ENCODE measurements around the gene MEN1.
A peak's percentile ranks its signal among the peaks of the same experiment; 100 is the strongest.
"Not testable (repeated sequence)": the region's sequence is repeated elsewhere in the genome, so short reads cannot be mapped to it uniquely, and the experiment has no call there.

Gene MEN1

DNA sequence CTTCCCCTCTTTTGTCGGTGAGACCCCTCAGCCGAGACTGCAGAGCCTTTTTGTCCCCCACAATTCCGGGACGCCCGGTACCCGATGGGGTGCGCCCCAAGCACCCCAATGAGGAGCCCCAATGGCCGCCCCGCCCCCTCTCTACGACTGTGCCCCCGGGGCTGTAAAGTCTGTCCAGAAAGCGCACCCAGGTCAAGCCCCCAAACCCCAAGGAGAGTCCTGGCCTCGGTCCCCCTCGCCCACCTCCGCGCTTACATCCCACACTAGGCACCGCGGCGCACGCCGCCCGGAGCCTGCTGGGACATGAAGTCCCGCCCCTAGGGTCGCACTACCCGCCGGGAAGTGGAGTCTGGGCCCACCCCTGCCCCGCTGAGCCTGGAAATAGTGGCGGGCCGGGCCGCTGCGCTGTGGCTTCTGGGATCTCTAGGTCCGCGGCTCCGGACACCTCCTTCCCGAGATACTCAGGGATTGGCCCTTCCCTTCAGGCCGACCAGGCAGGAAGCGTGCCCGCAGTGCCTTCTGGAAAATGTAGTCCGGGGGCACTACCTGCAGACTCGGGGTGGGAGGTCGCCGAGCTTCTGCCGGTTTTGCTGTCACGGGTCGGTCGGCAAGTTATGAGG is at the start of gene MEN1:
Gene MEN1 (minus strand): TSS at position 281 of the 620 bp plus-strand sequence. CDS start 442 bp downstream, outside the sequence.
- peak; percentile 84 for DNase-seq

DNA sequence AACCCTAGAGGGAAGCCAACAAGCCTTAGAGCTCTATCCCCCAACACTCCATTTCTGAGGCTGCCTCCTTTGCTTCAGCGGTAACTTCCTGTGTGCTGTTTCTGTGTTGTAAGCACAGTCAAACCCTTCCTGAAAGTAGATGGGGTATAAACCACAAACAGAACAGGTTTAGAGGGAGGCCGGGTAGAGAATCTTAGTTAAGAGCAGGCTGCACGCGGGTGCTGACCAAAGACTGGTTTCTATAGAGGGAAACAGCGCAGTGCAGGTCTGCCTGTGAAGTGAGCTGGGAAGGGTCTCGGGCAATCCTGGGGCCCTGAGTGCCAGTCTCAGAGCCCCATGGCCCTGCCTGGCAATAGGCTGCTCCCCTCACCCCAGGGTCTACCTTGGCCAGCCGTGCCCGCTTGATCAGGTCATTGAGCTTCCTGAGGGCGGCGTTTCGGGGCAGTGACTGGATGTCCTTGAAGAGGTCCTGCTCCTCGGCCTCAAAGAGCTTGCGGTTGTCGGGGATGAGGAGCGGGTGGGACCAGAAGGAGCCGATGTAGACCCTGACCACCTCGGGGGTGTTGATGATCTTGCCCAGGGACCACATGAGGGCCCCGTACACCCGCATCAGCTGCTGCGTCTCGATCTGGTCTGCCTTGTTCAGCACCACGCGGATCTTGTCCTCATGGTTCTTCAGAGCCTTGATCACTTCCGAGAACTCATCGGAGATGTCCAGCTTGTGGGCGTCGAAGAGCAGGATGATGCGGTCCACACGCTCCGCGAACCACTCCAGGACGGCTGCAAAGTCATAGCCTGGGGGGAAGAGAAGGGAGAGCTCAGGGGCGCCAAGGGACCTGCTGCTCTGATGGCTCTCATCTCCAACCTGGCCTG is 49.4 kb upstream of the MEN1 start:
- peak; percentile 58 for DNase-seq

DNA sequence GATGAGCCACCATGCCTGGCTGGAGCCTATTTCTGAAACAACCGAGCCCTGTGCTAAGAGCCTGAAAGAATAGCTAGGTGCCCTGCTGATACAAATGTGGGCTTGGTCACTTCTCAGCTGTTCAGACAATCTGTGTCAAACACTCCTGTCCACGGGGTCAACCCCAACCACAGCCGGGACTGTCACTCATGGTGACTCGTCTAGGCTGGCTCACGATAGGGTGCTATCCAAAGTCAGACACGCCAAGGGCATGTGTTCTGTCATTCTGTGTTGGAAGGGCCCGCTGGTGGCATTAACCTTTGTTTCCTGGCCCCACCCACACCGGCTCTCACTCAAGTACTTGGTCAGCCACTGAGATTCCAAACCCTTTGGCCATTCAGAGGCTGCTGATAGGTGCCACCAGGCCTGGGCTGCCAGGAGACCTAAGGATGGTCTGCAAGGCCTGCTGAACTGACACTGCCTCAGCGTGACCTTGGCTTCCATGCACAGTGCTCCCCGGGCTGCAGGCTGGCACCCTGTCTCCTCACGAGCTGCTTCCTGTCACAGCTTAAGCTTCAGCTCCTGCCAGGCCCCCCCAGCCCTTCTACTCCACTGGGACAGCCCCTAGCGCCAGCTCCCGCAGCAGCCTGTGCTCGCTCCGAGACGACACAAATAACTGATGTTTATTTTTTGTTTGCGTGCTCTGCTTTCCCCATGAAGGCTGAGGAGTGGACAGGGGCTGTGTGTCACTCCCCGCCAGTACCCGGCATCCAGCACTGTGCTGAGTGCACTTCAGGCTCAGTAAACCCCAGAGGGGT is 48.3 kb upstream of the MEN1 start:
- peak; percentile 64 for DNase-seq

DNA sequence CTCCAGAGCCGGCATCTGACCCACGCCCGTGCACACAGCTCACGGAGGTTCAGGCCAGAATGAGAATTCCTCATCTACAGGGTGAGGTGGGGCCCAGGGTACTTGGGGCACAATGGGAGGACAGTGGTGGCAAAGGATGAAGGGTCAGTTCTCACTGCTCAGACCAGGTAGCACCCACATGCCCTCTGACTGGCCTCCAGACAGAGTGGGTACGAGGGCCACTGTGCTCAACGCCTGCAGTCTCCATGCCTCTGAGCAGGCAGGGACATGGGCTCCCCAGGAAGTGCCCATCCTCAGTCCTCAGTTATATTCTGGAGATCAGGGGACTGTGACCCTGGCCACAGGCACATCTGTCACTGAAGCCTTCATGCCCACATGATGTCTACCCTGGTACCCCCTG is 47.1 kb upstream of the MEN1 start:
- DNase-seq = no peak

DNA sequence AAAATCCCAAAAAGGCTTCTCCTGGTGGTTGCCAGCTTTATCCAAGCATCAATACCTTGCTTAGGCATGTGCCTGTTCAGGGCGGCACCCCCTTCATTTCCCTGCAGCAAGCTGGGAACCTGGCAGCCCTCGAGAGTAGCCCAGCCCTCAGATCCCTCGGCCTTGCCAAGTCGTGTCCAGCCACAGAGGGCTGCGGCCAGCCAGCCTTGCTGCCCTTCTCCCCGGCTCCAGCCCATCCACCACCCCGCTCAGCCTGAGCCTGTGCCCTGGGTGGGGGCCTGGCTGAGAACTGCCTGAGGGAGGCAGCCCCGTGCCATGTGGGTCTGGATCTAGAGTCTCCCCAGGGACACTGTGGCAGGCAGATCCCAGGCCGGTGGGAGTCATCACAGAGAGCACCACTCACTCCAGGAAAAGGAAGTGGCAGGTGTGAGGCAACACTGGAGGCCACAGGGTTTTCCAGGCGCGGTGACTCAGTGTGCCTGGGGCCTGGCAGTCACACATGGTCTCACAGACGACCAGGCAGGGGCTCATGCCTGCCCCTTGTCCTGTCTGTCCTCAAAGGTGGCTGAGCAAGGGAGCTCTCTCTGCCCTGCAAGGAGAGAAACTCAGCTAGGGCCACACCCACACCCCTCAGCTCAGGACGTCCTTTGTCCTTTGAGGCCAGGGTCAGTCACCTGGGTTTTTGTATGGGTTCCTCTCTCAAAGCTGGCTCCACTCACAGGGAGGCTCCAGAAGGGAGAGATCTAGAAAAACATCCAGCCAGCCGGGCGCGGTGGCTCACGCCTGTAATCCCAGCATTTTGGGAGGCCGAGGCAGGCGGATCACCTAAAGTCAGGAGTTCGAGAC is 46.3 kb upstream of the MEN1 start:
- peak; percentile 50 for DNase-seq

DNA sequence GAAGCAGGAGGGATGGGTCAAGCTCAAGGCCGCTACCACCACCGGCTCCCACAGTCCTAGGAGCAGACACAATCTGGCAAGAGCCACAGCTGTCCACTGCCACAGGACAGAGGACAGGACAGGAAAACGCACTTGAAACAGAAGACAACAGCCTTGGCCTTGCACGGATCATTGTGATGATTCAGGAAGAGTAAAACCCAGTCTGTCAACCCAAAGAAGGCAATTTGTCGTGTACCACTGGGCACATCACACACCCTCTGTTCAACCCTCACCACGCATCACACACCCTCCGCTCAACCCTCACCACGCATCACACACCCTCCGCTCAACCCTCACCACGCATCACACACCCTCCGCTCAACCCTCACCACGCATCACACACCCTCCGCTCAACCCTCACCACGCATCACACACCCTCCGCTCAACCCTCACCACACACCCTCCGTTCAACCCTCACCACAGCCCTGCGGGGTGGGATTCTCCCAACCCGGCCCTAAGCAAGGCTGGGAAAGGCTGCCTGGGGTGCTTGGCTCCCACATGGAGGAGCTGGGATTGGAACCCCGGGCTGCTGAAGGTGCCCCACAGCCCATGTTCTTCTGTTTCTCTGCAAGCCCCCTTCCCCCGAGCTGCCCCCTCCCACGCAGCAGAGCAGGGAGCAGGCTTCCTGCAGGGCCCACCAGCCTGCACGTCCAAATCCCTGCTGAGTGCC is 45.4 kb upstream of the MEN1 start:
- DNase-seq = no peak

DNA sequence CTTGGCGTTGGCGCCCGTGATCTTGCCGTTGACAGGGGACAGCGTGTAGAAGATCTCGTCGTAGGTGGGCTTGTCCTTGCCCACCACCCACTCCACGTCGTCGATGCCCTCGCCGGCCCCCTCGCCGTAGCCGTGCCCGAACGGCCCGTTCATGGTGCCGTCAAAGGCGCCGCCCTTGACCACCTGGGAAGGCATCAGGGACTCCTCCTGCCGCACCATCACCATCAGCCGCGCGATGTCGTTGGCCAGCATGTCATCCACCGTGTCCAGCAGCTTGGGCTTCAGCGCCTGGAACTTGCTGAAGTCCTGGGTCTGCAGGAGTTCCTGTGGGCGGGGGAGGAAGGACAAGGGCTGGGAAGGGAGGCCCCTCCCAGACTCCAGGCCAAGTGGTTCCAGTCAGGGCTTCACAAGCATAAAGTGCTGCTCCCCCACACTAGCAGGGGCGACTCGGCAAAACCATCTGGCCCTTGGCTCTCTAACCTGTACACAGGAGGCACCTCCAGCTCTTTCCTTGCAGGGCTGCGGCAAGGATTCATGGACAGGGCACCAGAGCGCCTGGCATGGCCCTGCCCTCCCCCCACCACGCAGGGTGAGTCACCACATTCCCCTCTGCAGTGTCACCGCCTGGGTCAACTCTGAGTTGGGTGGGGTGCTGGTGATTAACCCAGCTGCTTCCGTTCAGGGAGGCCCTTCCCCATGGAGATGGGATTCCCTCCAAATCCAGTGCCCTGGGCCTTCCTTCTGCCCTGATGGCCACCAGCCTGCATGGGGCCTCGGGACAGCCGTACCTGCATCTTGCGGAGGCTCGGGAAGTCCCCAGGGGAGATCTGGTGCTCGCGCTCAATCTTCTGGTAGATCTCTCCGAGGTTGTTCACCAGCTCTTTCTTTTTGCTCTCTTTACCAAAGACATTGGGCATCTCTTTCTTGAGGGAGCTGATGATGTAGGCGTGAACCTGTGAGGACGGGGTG is 44.5 kb upstream of the MEN1 start:
- peak; percentile 65 for DNase-seq

DNA sequence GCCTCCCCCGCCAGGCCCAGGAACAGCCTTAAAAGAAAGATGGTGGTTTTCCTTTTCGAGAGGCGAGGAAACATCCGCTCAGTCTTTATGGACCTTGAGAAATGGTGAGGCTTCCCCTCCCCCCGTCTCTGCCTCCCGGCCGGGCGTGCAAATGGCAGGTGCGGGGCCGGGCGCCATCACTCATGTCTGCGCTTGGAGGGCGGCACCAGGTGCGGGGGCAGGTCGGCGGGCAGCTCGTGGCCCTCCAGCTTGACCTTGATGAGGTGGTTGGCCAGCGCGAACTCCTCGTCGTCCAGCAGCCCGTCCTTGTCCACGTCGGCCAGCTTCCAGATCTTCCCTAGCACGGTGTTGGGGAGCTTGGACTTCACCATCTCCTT is 43.8 kb upstream of the MEN1 start:
- DNase-seq = no peak

DNA sequence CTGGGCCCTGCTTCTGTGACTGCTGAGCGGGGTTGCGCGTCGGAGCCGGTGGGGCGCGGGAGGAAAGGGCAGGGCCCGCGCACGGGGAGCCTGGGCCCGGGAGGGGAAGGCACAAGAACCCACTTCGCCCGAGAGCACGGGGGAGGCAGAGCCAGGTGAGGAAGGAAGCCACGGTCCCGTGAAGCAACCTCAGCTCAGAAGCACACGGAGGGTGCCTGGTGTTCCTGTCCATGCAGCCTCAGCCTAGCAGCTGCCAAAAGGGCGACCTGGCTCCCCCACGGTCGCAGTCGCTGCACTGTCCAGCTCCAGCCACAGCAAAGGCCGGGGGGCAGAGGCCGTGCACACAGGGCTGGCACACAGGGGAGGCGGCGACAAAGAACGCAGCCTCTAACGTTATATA is 43.4 kb upstream of the MEN1 start:
- DNase-seq = no peak

DNA sequence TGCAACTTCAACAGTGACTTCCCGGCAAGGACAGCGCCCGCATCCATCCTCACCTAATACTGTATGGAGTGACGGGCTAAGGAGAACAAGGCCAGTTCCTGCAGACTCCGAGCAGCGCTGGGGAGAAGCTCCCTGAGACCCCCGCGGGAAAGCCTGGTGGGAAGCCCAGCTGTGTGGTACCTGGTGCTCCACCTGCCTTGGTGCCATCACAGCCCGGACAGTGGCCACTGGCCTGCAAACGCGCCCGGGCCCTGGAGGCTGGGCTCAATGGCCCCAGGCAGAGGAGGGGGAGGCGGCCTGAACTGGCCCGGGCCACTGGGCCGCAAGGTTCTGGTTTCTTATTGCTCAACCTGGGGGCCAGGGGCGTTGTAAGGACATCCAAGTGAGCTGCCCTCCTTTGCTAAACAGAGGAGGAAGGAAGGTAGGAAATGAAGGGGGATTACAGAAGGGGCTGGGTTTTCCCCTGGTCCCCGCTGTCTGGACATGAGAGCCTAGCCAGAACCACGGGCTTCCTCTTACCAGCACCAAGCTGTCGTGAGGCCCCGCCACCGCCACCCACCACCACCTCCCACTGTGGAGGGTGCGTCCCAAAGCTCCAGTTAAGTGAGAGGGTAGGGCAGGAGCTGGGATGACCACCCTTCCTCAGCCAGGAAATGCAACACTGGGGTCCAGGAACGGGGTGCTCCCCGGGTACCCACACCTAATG is 42.6 kb upstream of the MEN1 start:
- DNase-seq = no peak

DNA sequence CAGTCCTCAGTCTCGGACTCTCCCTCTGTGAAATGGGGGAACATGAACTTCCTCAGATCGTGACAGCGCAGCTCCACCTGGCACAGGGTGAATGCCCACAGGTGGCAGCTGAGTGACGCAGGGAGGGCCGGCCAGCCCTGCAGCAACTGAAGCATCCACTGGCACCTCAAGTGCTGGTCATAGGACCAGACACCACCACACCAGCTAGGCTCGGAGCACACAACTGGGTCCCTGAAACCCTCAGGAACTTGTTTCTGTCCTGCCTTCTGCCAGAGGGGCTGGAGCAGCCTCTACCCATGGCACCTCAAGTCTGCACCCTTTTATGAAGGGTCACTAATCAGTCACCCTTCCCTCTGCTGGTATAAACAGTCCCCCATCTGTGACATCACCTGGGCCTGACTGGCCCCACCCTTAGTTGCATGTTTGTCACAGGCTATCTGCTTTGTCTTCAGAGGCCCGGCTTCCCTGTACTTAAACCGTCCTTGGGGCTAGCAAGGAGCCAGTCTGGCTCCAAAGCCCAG is 41.5 kb upstream of the MEN1 start:
- DNase-seq = no peak

DNA sequence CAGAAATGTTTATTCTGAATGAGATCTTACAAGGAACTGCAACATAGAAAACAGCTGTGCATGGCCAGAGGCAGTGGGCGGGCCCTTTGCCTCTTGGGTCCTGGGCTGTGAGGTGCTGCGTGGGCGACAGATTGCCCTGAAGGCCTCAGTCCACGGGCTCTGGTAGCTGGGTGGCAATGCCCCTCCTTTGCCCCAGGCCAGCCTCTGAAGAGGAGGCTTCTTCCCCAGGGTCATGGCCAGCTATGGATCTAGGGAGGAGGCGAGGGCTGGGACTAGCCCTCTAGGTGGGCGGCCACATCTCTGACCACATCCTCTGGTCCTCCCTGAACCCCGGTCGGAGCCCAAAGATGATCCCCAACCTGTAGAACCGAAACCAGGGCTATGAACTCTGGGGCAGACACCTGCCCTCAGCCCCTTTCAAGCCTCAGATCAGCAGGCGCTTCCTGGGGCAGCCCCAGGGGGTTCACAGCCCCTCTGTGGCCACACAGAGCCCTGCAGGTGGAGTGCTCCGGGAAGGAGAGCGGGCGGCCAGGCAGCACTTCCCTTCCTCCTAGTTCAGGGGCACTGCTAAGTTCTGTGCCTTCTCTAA is 40.7 kb upstream of the MEN1 start:
- DNase-seq = peak; percentile 50

DNA sequence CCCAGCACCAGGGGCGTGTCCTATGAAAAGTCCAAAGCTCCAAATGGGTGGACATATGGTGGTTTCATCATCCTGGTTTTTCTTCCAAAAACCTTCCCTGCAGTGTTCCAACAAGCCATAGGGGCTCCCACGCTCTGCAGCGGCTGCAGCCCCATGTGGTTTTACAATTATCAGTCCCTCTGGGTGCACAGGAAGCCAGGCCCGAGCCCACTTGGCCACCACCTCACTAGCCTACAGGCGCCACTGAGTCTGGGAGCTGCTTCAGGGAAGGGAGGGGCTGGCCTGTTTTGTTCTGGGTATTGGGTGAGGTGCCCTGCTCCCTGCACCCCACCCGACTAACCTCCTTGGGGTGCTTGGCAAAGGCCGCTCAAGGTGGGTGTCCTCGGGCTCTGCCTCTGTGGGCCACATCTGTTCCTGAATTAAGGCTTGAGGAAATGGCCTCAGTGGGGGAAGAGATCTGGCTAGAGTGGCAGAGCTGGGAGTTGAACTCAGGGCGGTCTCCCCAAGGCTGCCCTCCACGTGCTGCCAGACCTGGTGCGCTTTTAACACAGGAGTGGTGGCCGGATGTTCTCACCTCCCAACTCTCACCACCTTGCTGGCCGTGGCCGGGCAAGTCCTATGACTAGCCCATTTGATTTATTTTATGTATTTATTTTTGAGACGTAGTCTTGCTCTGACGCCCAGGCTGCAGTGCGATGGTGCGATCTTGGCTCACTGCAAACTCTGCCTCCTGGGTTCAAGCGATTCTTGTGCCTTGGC is 39.4 kb upstream of the MEN1 start:
- no peak for DNase-seq

DNA sequence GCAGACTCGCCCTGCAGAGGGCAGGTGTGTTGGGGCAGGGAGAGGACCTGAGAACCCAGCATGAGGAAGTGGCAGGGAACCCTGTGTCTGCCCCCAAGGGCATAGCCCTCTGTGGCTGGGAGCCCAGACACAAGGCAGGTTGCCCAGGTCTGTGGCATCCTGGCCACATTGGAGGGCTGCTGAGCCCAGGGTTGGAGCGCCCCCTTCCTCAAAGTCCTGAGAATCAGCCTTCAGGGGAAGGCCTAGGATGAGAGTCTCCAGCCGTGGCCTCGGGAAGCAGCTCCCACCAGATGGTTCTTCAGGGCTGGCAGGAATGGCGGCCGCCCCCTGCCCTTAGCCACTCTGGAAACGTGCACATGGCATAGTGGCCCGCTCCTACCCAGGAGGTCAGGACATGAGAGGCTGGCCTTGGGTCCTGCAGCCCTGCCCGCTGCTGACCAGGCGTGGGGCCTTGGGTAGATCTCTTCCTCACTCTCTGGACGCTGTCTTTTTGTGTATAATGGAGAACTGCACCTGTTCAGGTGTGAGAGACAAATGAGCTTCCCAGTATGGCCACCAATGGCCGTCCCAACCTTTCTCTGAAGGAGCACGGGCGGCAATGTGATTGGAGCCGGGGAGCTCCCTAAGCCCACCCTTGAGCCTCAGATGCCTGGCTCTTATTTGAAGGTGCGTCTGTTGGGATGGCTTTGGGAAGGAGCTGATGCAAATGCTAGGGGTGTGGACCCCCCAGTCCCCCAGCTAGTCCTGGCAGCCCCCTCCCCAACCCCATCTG is 38.7 kb upstream of the MEN1 start:
- no peak for DNase-seq

DNA sequence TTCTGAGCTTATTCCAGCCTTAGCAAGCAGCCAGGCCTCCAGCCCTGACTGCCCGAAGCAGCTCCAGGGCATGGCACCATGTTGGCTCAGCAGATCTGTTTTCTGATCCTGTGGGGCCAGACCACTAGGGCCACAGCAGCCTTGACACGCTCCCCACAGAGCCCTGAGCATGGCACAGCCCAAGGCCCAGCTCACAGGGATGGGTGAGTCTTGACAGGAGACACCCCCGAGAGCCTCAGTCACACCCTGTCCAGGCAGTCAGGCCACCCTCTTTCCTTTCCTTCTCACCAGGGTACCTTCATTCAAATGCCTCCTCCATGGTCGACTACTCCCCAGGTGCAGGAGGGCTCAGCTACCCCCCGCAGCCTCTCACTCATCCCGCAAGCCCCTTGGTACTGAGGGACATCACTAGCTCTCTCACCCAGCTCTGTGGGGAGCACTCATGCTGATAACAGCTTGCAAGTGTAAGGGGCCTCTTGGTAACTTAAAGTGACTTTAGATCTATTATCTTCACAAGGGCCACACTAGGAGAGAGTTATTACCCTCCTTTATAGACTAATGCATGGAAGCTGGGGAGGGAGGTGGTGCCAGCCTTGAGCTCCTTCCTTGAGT is 38.0 kb upstream of the MEN1 start:
- DNase-seq = no peak

DNA sequence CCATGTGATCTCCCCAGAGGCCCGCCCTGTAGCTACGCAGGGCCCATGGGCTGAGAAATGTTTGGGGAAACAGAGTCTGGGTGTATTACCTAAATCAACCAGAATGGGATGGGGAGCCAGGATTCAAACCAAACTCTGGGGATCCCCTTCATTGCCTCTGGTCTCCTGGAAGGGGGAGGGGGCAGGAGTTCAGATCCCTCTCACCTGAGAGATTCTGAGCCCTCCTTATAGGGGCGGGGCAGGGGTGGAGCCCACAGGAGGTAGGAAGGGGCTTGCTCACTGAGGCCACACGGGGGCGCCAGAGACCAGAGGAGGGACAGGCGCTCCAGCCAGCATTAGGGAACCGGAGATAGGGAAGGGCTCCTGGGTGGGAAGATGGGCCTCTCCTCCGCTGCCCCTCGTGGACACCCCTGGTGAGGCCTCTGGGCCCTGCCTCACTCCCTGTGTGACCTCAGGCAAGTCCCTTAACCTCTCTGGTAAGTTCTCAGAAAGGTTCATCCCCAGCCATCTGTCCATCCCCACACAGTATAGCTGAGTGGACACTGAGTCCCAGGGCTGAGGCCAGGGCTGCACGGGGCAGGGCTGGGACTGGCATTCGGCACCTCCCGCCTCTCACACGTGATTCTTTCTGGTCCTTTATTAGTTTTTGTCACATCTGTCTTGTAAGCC is 36.8 kb upstream of the MEN1 start:
- DNase-seq = peak; percentile 93

DNA sequence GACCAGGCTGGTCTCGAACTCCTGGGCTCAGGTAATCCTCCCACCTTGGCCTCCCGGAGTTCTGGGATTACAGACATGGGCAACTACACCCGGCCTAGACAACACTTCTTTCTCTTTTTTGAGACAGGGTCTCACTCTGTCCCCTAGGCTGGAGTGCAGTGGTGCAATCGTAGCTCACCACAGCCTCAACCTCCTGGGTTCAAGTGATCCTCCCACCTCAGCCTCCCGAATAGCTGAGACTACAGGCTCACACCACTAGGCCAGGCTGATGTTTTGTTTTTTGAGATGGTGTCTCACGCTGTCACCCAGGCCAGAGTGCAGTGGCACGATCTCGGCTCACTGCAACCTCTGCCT is 35.4 kb upstream of the MEN1 start:
- not testable (repeated sequence) for DNase-seq

Data from activated T-cell treated with anti-CD3 and anti-CD28 coated beads, Interleukin-2, amount 50 U/mL, for 1 hour (primary cell).